Astrocyte (in vitro differentiated cells and primary cell): ENCODE data around the gene LRFN5. TPM values are rescaled to one million over a fixed set of nuclear protein-coding genes. Genes with fewer than 3 reads are reported as not detected.
A peak's percentile ranks its signal among the peaks of the same experiment; 100 is the strongest.

ENCODE experiments used
- DNase-seq: peaks from one replicate; pipeline ENCODE4 v3.0.0-alpha.2; 2010; ENCODE audit warnings: low read depth
- FAIRE-seq: peaks from 2 replicates; lab custom pipeline; 2011; peaks lifted over from hg19 to GRCh38; lab: Jason Lieb, UNC
- H2AFZ ChIP-seq: 2 replicates; pipeline ENCODE4 v1.6.0; 2012; ENCODE audit warnings: low read depth, low read length, inconsistent platforms
- H3K27ac ChIP-seq: 2 replicates; pipeline ENCODE4 v1.5.1; 2011; ENCODE audit warnings: low read depth, low read length, inconsistent platforms
- H3K27me3 ChIP-seq: 2 replicates; pipeline ENCODE4 v1.6.0; 2011; ENCODE audit warnings: low read length, inconsistent platforms; ENCODE audit not compliant: insufficient read depth
- H3K36me3 ChIP-seq: 2 replicates; pipeline ENCODE4 v1.5.1; 2011; ENCODE audit warnings: low read length, inconsistent platforms; ENCODE audit not compliant: insufficient read depth
- H3K4me1 ChIP-seq: 2 replicates; pipeline ENCODE4 v1.5.1; 2011; ENCODE audit warnings: low read length, inconsistent platforms; ENCODE audit not compliant: insufficient read depth
- H3K4me2 ChIP-seq: 2 replicates; pipeline ENCODE4 v1.6.0; 2012; ENCODE audit warnings: low read length, inconsistent platforms
- H3K4me3 ChIP-seq: 2 replicates; pipeline ENCODE4 v1.5.1; 2011; ENCODE audit warnings: low read depth, mild to moderate bottlenecking, low read length, inconsistent platforms; ENCODE audit not compliant: insufficient read depth
- H3K79me2 ChIP-seq: 2 replicates; pipeline ENCODE4 v1.6.0; 2012; ENCODE audit warnings: mild to moderate bottlenecking, low read length, inconsistent platforms; ENCODE audit not compliant: insufficient read depth
- H3K9ac ChIP-seq: 2 replicates; pipeline ENCODE4 v1.6.0; 2012; ENCODE audit warnings: mild to moderate bottlenecking, low read length, inconsistent platforms
- H3K9me3 ChIP-seq: 2 replicates; pipeline ENCODE4 v1.5.1; 2012; ENCODE audit warnings: low read depth, mild to moderate bottlenecking, low read length, inconsistent platforms; ENCODE audit not compliant: insufficient read depth
- H4K20me1 ChIP-seq: 2 replicates; pipeline ENCODE4 v1.6.0; 2012; ENCODE audit warnings: low read length, inconsistent platforms; ENCODE audit not compliant: insufficient read depth
- H3K27ac Mint-ChIP-seq: one replicate; pipeline ENCODE4 v1.8.0; 2021; ENCODE audit warnings: mild to moderate bottlenecking, mixed read lengths; ENCODE audit not compliant: unreplicated experiment
- H3K27me3 Mint-ChIP-seq: one replicate; pipeline ENCODE4 v1.8.0; 2021; ENCODE audit warnings: low read depth, mixed read lengths; ENCODE audit not compliant: unreplicated experiment
- H3K36me3 Mint-ChIP-seq: one replicate; pipeline ENCODE4 v1.8.0; 2021; ENCODE audit warnings: low read depth, mixed read lengths; ENCODE audit not compliant: unreplicated experiment
- H3K4me1 Mint-ChIP-seq: one replicate; pipeline ENCODE4 v1.8.0; 2021; ENCODE audit warnings: low read depth, mixed read lengths; ENCODE audit not compliant: unreplicated experiment
- H3K4me3 Mint-ChIP-seq: one replicate; pipeline ENCODE4 v1.8.0; 2021; ENCODE audit warnings: mild to moderate bottlenecking, moderate library complexity, mixed read lengths; ENCODE audit not compliant: unreplicated experiment
- H3K9me3 Mint-ChIP-seq: one replicate; pipeline ENCODE4 v1.8.0; 2021; ENCODE audit warnings: mild to moderate bottlenecking, mixed read lengths; ENCODE audit not compliant: unreplicated experiment
- CTCF ChIP-seq: IDR thresholded peaks from 2 replicates; pipeline ENCODE4 v1.5.1; 2011; ENCODE audit warnings: low read depth, mild to moderate bottlenecking, inconsistent platforms, low read length, moderate library complexity; ENCODE audit not compliant: insufficient read depth
- EZH2 ChIP-seq: IDR thresholded peaks from 2 replicates; pipeline ENCODE4 v1.6.1; 2012; ENCODE audit warnings: mild to moderate bottlenecking, low read length, inconsistent platforms; ENCODE audit not compliant: insufficient read depth
- total RNA-seq: library from RNA; stranded (reverse); gene quantifications from 2 replicates; pipeline ENCODE4 v1.2.1, GENCODE V29; 2021

LRFN5 gene
- total RNA-seq, 1 donor from 2014 or later, result 1.5 TPM

- H3K27me3 ChIP-seq, result no peaks in the 10 kb centered on the region
- no peak overlapping the region for H3K27ac ChIP-seq
- H3K4me1 Mint-ChIP-seq, result no peaks in the 10 kb centered on the region
- H3K79me2 ChIP-seq, result no peaks in the 10 kb centered on the region
- no peak overlapping the region for H2AFZ ChIP-seq
- H3K27ac Mint-ChIP-seq, result no peak overlapping the region
- H3K36me3 ChIP-seq, result no peaks in the 10 kb centered on the region
- no peak overlapping the region for H3K9ac ChIP-seq
- H3K27me3 Mint-ChIP-seq, result no peaks in the 10 kb centered on the region
- no peaks in the 10 kb centered on the region for H4K20me1 ChIP-seq
- no peaks in the 10 kb centered on the region for H3K36me3 Mint-ChIP-seq
- no peak overlapping the region for H3K4me2 ChIP-seq
- no peak for TF ChIP-seq EZH2
- no peak for TF ChIP-seq CTCF
- H3K4me1 ChIP-seq, result no peaks in the 10 kb centered on the region
- DNase-seq, result peak; percentile 23
- no peak for FAIRE-seq
- no peak overlapping the region for H3K4me3 Mint-ChIP-seq
- no peak overlapping the region for H3K4me3 ChIP-seq
- H3K9me3 Mint-ChIP-seq, result no peaks in the 10 kb centered on the region
- no peaks in the 10 kb centered on the region for H3K9me3 ChIP-seq
Observed at GRCh38 chr14:41899416-41899815, 292.7 kb downstream of the LRFN5 start.

DNA sequence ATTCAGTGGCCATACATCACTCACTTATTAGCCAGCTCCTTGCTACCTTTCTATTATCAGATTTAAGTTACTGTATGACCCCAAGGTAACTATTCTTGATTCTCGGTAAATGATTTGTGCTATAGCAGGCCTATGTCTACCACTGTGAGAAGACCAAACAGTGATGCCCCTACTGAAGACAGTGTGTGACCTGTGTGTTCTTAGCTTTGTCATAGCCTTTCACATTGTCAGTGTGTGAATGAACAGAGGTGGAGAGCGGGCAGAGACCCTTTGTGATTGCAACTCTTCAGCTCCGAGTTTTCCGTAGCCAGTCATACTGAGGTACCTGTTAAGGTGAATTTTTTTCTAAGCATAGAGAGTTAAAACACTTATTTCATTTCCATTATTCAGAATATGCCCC lies 294.0 kb downstream of the LRFN5 start:
- H2AFZ ChIP-seq, result no peak overlapping the region
- TF ChIP-seq CTCF (no peak), EZH2 (no peak)
- H3K4me2 ChIP-seq, result no peak overlapping the region
- no peaks in the 10 kb centered on the region for H3K27me3 ChIP-seq
- FAIRE-seq, result no peak
- no peaks in the 10 kb centered on the region for H4K20me1 ChIP-seq
- no peak overlapping the region for H3K27ac Mint-ChIP-seq
- H3K9ac ChIP-seq, result no peak overlapping the region
- H3K9me3 ChIP-seq, result no peaks in the 10 kb centered on the region
- no peaks in the 10 kb centered on the region for H3K36me3 ChIP-seq
- no peaks in the 10 kb centered on the region for H3K9me3 Mint-ChIP-seq
- H3K4me1 Mint-ChIP-seq, result no peaks in the 10 kb centered on the region
- no peak overlapping the region for H3K4me3 Mint-ChIP-seq
- H3K4me1 ChIP-seq, result no peaks in the 10 kb centered on the region
- H3K27ac ChIP-seq, result no peak overlapping the region
- no peaks in the 10 kb centered on the region for H3K27me3 Mint-ChIP-seq
- no peak for DNase-seq
- no peaks in the 10 kb centered on the region for H3K79me2 ChIP-seq
- no peak overlapping the region for H3K4me3 ChIP-seq
- H3K36me3 Mint-ChIP-seq, result no peaks in the 10 kb centered on the region

DNA sequence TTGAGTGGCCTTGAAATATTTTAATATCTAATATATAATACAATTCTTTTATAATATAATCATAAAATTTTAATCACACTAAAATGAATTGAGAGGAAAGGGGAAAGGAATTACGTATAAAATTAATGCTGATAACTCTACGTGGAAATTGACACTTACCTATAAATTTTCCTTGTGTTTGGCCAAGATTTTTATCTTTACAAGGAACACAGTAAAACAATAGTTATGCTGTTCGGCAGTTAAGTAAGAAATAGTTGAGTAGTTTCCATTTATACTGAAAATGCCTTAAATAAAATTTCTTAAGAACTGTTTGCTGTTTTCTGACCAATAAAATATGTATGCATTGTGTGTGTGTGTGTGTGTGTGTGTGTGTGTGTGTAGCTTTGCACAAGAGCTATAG lies 294.4 kb downstream of the LRFN5 start:
- H3K4me3 Mint-ChIP-seq, result no peak overlapping the region
- H3K36me3 ChIP-seq, result no peaks in the 10 kb centered on the region
- no peak for TF ChIP-seq EZH2
- TF ChIP-seq CTCF, result no peak
- no peak overlapping the region for H3K27ac ChIP-seq
- no peaks in the 10 kb centered on the region for H3K27me3 ChIP-seq
- no peaks in the 10 kb centered on the region for H3K9me3 ChIP-seq
- H3K27me3 Mint-ChIP-seq, result no peaks in the 10 kb centered on the region
- DNase-seq (no peak), FAIRE-seq (no peak)
- no peak overlapping the region for H3K27ac Mint-ChIP-seq
- H3K36me3 Mint-ChIP-seq, result no peaks in the 10 kb centered on the region
- no peak overlapping the region for H3K4me3 ChIP-seq
- no peaks in the 10 kb centered on the region for H3K9me3 Mint-ChIP-seq
- no peaks in the 10 kb centered on the region for H3K4me1 ChIP-seq
- H3K4me1 Mint-ChIP-seq, result no peaks in the 10 kb centered on the region
- H2AFZ ChIP-seq, result no peak overlapping the region
- no peaks in the 10 kb centered on the region for H4K20me1 ChIP-seq
- no peak overlapping the region for H3K4me2 ChIP-seq
- no peak overlapping the region for H3K9ac ChIP-seq
- no peaks in the 10 kb centered on the region for H3K79me2 ChIP-seq
